Mucosa of descending colon (tissue), 3 donors: ENCODE data around the gene HARS2. TPM values are rescaled to one million over a fixed set of nuclear protein-coding genes. Genes with fewer than 3 reads are reported as not detected.

Experiments
- ATAC-seq: fragments of 200-7000 bp; cut with Tn5 transposase; one replicate; pipeline ENCODE4 v1.9.1; 2020; ENCODE audit warnings: mild to moderate bottlenecking, moderate library complexity
- DNase-seq, 3 donors: peaks; one replicate each; pipeline ENCODE4 v3.0.0-alpha.2; 2020
- H3K36me3 ChIP-seq: fragments of 200-600 bp; one replicate; pipeline ENCODE4 v1.8.0; 2021; ENCODE audit warnings: low read depth, mild to moderate bottlenecking
- H3K4me1 ChIP-seq: fragments of 200-600 bp; one replicate; pipeline ENCODE4 v1.8.0; 2021; ENCODE audit warnings: low read depth, mild to moderate bottlenecking
- H3K4me3 ChIP-seq: fragments of 200-600 bp; one replicate; pipeline ENCODE4 v1.8.0; 2021; ENCODE audit warnings: mild to moderate bottlenecking
- H3K9me3 ChIP-seq: fragments of 200-600 bp; one replicate; pipeline ENCODE4 v1.8.0; 2021; ENCODE audit warnings: mild to moderate bottlenecking
- CTCF ChIP-seq: fragments of 200-600 bp; IDR thresholded peaks from one replicate; pipeline ENCODE4 v1.8.0; 2022; ENCODE audit warnings: antibody characterized with exemption, mild to moderate bottlenecking
- intact Hi-C, 2 donors: fragments of 100-400 bp; cut with DNase I in 1 of 2; cut with micrococcal nuclease in 1 of 2; formaldehyde crosslinking; loops; one replicate each; pipeline versions ENCODE4 v1.11.0 to v1.11.1; 2022; cut with DNase I, micrococcal nuclease
- total RNA-seq, 3 donors: library from RNA; stranded (reverse); fragmentation: NEBNext Ultra II Directional in 2 of 3; extraction: Animal tissue kit (Norgen Biotek cat#: 25700) in 2 of 3; gene quantifications; one replicate each; pipeline versions ENCODE4 v1.2.1 to v1.2.4, GENCODE V29; 2021 to 2023
- donor health status: DM: no; HTN: no; CAD: no; lungs with moderate emphysema.
- donor health status: DM: no; HTN: no; CAD: no.
- donor health status: DM: no; HTN: yes; CAD: no.

The HARS2 gene
- total RNA-seq, 3 donors from 2014 or later = 28.9 to 43.3 (median 39.6) TPM

- peaks cover 9% of the 10 kb centered on the region for H3K4me1 ChIP-seq
- H3K9me3 ChIP-seq = no peaks in the 10 kb centered on the region
- no peaks in the 10 kb centered on the region for H3K36me3 ChIP-seq
- no peak for ATAC-seq
- no peak for TF ChIP-seq CTCF
- no peak for DNase-seq
- intact Hi-C loops = no loop called here
- H3K4me3 ChIP-seq = no peak within 1 kb of the TSS
Measured at GRCh38 chr5:140673187-140673976, 17.9 kb upstream of the HARS2 start, which contains the start of gene DND1. Gene DND1 (minus strand): TSS chr5:140673576. CDS start chr5:140673542, 34 bp downstream.

- H3K4me3 ChIP-seq = no peak overlapping the region
- DNase-seq = no peak
Measured at GRCh38 chr5:140674211-140674610, 17.0 kb upstream of the HARS2 start.

GRCh38 chr5:140674629-140675028, 16.6 kb upstream of the HARS2 start:
- ATAC-seq (no peak), DNase-seq (no peak)
- H3K4me1 ChIP-seq = peaks cover 9% of the 10 kb centered on the region
- H3K9me3 ChIP-seq = no peaks in the 10 kb centered on the region
- intact Hi-C loops = no loop called here
- no peak for TF ChIP-seq CTCF
- H3K36me3 ChIP-seq = no peaks in the 10 kb centered on the region
- no peak overlapping the region for H3K4me3 ChIP-seq

More at GRCh38 chr5:140674211-140674610, 17.0 kb upstream of the HARS2 start:
- peaks cover 9% of the 10 kb centered on the region for H3K4me1 ChIP-seq
- no peaks in the 10 kb centered on the region for H3K36me3 ChIP-seq
- ATAC-seq = no peak
- TF ChIP-seq CTCF = no peak
- intact Hi-C loops = no loop called here
- no peaks in the 10 kb centered on the region for H3K9me3 ChIP-seq

DNA sequence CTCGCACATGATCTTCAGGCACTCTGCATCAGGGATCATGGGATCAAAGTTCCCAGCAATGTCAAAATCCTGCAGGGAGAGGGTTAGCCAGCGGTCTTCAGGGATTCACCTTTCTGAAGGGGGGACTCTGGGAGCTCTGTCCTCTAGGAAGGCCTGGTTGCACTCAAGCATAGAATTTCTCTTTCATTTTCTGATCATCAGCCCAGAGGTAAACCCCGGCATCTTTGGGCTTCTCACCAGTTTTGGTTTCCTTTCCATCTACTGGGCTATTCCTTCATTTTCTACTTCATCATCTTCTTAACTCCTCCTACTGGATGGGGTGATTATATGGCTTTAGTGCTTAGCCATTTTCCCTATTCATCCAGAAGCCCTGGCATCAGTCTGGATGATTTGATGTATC, 13.3 kb upstream of the HARS2 start:
- TF ChIP-seq CTCF = no peak
- Histone ChIP-seq H3K4me3 (no peak overlapping the region), H3K36me3 (no peaks in the 10 kb centered on the region), H3K4me1 (peaks cover 8% of the 10 kb centered on the region), H3K9me3 (no peaks in the 10 kb centered on the region)
- no peak for DNase-seq
- intact Hi-C loops = no loop called here
- ATAC-seq = no peak

DNA sequence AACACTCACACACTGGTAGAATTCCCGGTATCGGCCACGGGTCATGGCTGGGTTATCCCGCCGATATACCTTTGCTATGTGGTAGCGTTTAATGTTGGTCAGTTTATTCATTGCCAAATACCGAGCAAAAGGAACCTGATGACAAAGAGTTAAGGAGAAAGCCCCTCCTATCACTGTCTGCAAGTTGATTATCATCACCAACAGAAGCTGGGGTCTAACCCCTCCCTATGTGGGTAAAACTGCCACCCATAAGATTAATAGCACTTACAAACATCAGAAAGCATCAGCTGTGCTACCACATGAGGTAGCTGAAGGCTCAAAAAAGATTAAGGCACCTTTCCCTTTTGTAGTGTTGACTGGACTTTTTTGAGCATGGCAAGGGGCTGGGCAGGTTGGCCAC, 12.3 kb upstream of the HARS2 start:
- TF ChIP-seq CTCF = no peak
- ATAC-seq = no peak
- H3K4me1 ChIP-seq = peaks cover 8% of the 10 kb centered on the region
- H3K4me3 ChIP-seq = no peak overlapping the region
- H3K9me3 ChIP-seq = no peaks in the 10 kb centered on the region
- DNase-seq = no peak
- intact Hi-C loops = no loop called here
- H3K36me3 ChIP-seq = no peaks in the 10 kb centered on the region
